Inflammatory macrophage treated with lipopolysaccharide for 4 hours (primary cell): ENCODE measurements around the gene UBTF.
A peak's percentile ranks its signal among the peaks of the same experiment; 100 is the strongest.

Experiments
- DNase-seq: peaks from one replicate; pipeline ENCODE4 v3.0.0-alpha.2; 2020

The UBTF gene

GRCh38 chr17:44212507-44213402, 6.7 kb downstream of the UBTF start:
- DNase-seq: no peak

- no peak for DNase-seq
These were observed 7.9 kb downstream of the UBTF start for GRCh38 chr17:44211281-44212265.

GRCh38 chr17:44210342-44211192, 8.9 kb downstream of the UBTF start:
- peak; percentile 87 for DNase-seq

- peak; percentile 35 for DNase-seq
These were observed 9.6 kb downstream of the UBTF start for GRCh38 chr17:44209786-44210341.

- no peak for DNase-seq
These were observed 11.7 kb downstream of the UBTF start for GRCh38 chr17:44207743-44208142.

- no peak for DNase-seq
These were observed 12.2 kb downstream of the UBTF start for GRCh38 chr17:44207319-44207718.

GRCh38 chr17:44206825-44207155, 12.7 kb downstream of the UBTF start:
- no peak for DNase-seq

- DNase-seq: no peak
These were observed 13.3 kb downstream of the UBTF start for GRCh38 chr17:44205962-44206824.

GRCh38 chr17:44204441-44204882, 15.0 kb downstream of the UBTF start:
- DNase-seq: no peak

- DNase-seq: peak; percentile 73
These were observed 15.6 kb downstream of the UBTF start for GRCh38 chr17:44203731-44204440.

- DNase-seq: no peak
These were observed 16.7 kb downstream of the UBTF start for GRCh38 chr17:44202756-44203155.

- no peak for DNase-seq
These were observed 18.9 kb downstream of the UBTF start for GRCh38 chr17:44200478-44201155.

- DNase-seq: peak; percentile 97
These were observed 19.7 kb downstream of the UBTF start, which contains the start of gene ATXN7L3 for GRCh38 chr17:44199553-44200477. Gene ATXN7L3, minus strand, starts transcription at chr17:44199884. Its CDS starts 1,814 bp downstream, at chr17:44198070.

GRCh38 chr17:44198721-44199552, 20.5 kb downstream of the UBTF start:
- DNase-seq: peak; percentile 55

- DNase-seq: peak; percentile 70
These were observed 21.3 kb downstream of the UBTF start for GRCh38 chr17:44197980-44198720.

- no peak for DNase-seq
These were observed 22.4 kb downstream of the UBTF start for GRCh38 chr17:44197107-44197506.
